Activated T-helper 17 cell treated with anti-CD3 and anti-CD28 coated beads, Interleukin-2, amount 50 U/mL, for 72 hours (primary cell): ENCODE results near the gene DNAH3. TPM values are rescaled to one million over a fixed set of nuclear protein-coding genes. Genes with fewer than 3 reads are reported as not detected.
"Not testable (repeated sequence)": the region's sequence is repeated elsewhere in the genome, so short reads cannot be mapped to it uniquely, and the experiment has no call there.

ENCODE experiments used
- ATAC-seq: fragments of 150-1000 bp; cut with Tn5 transposase; replicated peaks from 2 replicates; pipeline ENCODE4 v1.10.0; 2021; ENCODE audit warnings: mild to moderate bottlenecking, moderate library complexity
- H3K27ac Mint-ChIP-seq: one replicate; pipeline ENCODE4 v1.8.0; 2022; ENCODE audit warnings: mixed read lengths
- H3K27me3 Mint-ChIP-seq: one replicate; pipeline ENCODE4 v1.8.0; 2022; ENCODE audit warnings: mixed read lengths
- H3K36me3 Mint-ChIP-seq: one replicate; pipeline ENCODE4 v1.8.0; 2022; ENCODE audit warnings: low read depth, mild to moderate bottlenecking, mixed read lengths
- H3K4me1 Mint-ChIP-seq: one replicate; pipeline ENCODE4 v1.8.0; 2022; ENCODE audit warnings: mixed read lengths
- H3K4me3 Mint-ChIP-seq: one replicate; pipeline ENCODE4 v1.8.0; 2022; ENCODE audit warnings: mild to moderate bottlenecking, mixed read lengths
- H3K9me3 Mint-ChIP-seq: one replicate; pipeline ENCODE4 v1.8.0; 2022; ENCODE audit warnings: mixed read lengths
- total RNA-seq, 2 donors: library from RNA; stranded (reverse); gene quantifications; one replicate each; pipeline ENCODE4 v1.2.3, GENCODE V29; 2022

Gene DNAH3
- under 1 TPM; 0.11 TPM for total RNA-seq

- H3K27me3 Mint-ChIP-seq: peaks cover 18% of the 10 kb centered on the region
- H3K36me3 Mint-ChIP-seq: no peaks in the 10 kb centered on the region
- H3K4me1 Mint-ChIP-seq: no peaks in the 10 kb centered on the region
- H3K27ac Mint-ChIP-seq: no peak within 1 kb of the TSS
- no peak within 1 kb of the TSS for H3K4me3 Mint-ChIP-seq
- no peak for ATAC-seq
- no peaks in the 10 kb centered on the region for H3K9me3 Mint-ChIP-seq
These were observed at the start of gene DNAH3 for GRCh38 chr16:21150375-21151001. Gene DNAH3 (minus strand): TSS chr16:21150846. CDS start chr16:21150319, 527 bp downstream.

GRCh38 chr16:21199607-21200218, 49.1 kb upstream of the DNAH3 start:
- H3K4me1 Mint-ChIP-seq: peaks cover 7% of the 10 kb centered on the region
- no peak for ATAC-seq
- no peak overlapping the region for H3K4me3 Mint-ChIP-seq
- H3K9me3 Mint-ChIP-seq: no peaks in the 10 kb centered on the region
- peaks cover 26% of the 10 kb centered on the region for H3K27me3 Mint-ChIP-seq
- H3K36me3 Mint-ChIP-seq: no peaks in the 10 kb centered on the region
- no peak overlapping the region for H3K27ac Mint-ChIP-seq

- no peak for ATAC-seq
- no peaks in the 10 kb centered on the region for H3K9me3 Mint-ChIP-seq
These were observed 47.0 kb upstream of the DNAH3 start for GRCh38 chr16:21197621-21198020.

GRCh38 chr16:21197112-21197511, 46.5 kb upstream of the DNAH3 start:
- Mint-ChIP-seq H3K27me3 (peaks cover 33% of the 10 kb centered on the region), H3K27ac (no peak overlapping the region), H3K4me3 (no peak overlapping the region)

More at GRCh38 chr16:21197621-21198020, 47.0 kb upstream of the DNAH3 start:
- H3K4me1 Mint-ChIP-seq: peaks cover 8% of the 10 kb centered on the region
- no peaks in the 10 kb centered on the region for H3K36me3 Mint-ChIP-seq
- no peak overlapping the region for H3K27ac Mint-ChIP-seq
- H3K27me3 Mint-ChIP-seq: peaks cover 30% of the 10 kb centered on the region
- H3K4me3 Mint-ChIP-seq: no peak overlapping the region

GRCh38 chr16:21195330-21195729, 44.7 kb upstream of the DNAH3 start:
- not testable (repeated sequence) for ATAC-seq, H3K4me3 Mint-ChIP-seq, H3K4me1 Mint-ChIP-seq, H3K36me3 Mint-ChIP-seq, H3K9me3 Mint-ChIP-seq
- peaks cover 24% of the 10 kb centered on the region for H3K27me3 Mint-ChIP-seq
- peak overlapping the region; percentile 36 for H3K27ac Mint-ChIP-seq

More at GRCh38 chr16:21197112-21197511, 46.5 kb upstream of the DNAH3 start:
- Mint-ChIP-seq H3K9me3 (no peaks in the 10 kb centered on the region), H3K36me3 (no peaks in the 10 kb centered on the region), H3K4me1 (peaks cover 8% of the 10 kb centered on the region)
- no peak for ATAC-seq

GRCh38 chr16:21194771-21195301, 44.2 kb upstream of the DNAH3 start:
- H3K27me3 Mint-ChIP-seq: peaks cover 24% of the 10 kb centered on the region
- H3K36me3 Mint-ChIP-seq: no peaks in the 10 kb centered on the region
- peak overlapping the region; percentile 36 for H3K27ac Mint-ChIP-seq
- ATAC-seq: peak; percentile 73
- peak overlapping the region; percentile 37 for H3K4me3 Mint-ChIP-seq
- no peaks in the 10 kb centered on the region for H3K9me3 Mint-ChIP-seq
- peaks cover 8% of the 10 kb centered on the region for H3K4me1 Mint-ChIP-seq

GRCh38 chr16:21192991-21193390, 42.3 kb upstream of the DNAH3 start:
- Mint-ChIP-seq H3K9me3 (no peaks in the 10 kb centered on the region), H3K36me3 (no peaks in the 10 kb centered on the region)

GRCh38 chr16:21190599-21190998, 40.0 kb upstream of the DNAH3 start:
- Mint-ChIP-seq H3K27me3 (peaks cover 12% of the 10 kb centered on the region), H3K4me1 (peaks cover 8% of the 10 kb centered on the region)

More at GRCh38 chr16:21192991-21193390, 42.3 kb upstream of the DNAH3 start:
- Mint-ChIP-seq H3K27me3 (peaks cover 16% of the 10 kb centered on the region), H3K4me3 (no peak overlapping the region), H3K4me1 (peaks cover 8% of the 10 kb centered on the region), H3K27ac (no peak overlapping the region)
- no peak for ATAC-seq

GRCh38 chr16:21190013-21190412, 39.4 kb upstream of the DNAH3 start:
- Mint-ChIP-seq H3K4me3 (no peak overlapping the region), H3K4me1 (peaks cover 7% of the 10 kb centered on the region), H3K36me3 (no peaks in the 10 kb centered on the region), H3K27ac (no peak overlapping the region), H3K27me3 (peaks cover 9% of the 10 kb centered on the region), H3K9me3 (no peaks in the 10 kb centered on the region)
- no peak for ATAC-seq

More at GRCh38 chr16:21190599-21190998, 40.0 kb upstream of the DNAH3 start:
- Mint-ChIP-seq H3K9me3 (no peaks in the 10 kb centered on the region), H3K4me3 (no peak overlapping the region), H3K36me3 (no peaks in the 10 kb centered on the region), H3K27ac (no peak overlapping the region)
- no peak for ATAC-seq

GRCh38 chr16:21189311-21189710, 38.7 kb upstream of the DNAH3 start:
- Mint-ChIP-seq H3K27ac (no peak overlapping the region), H3K4me3 (no peak overlapping the region), H3K27me3 (peaks cover 6% of the 10 kb centered on the region)

GRCh38 chr16:21186326-21186691, 35.7 kb upstream of the DNAH3 start:
- Mint-ChIP-seq H3K27ac (peak overlapping the region; percentile 48), H3K27me3 (no peaks in the 10 kb centered on the region), H3K36me3 (peaks cover 8% of the 10 kb centered on the region), H3K4me3 (peak overlapping the region; percentile 29), H3K9me3 (peaks cover 4% of the 10 kb centered on the region), H3K4me1 (peaks cover 9% of the 10 kb centered on the region)
- no peak for ATAC-seq

More at GRCh38 chr16:21189311-21189710, 38.7 kb upstream of the DNAH3 start:
- Mint-ChIP-seq H3K36me3 (no peaks in the 10 kb centered on the region), H3K9me3 (peaks cover 4% of the 10 kb centered on the region), H3K4me1 (peaks cover 9% of the 10 kb centered on the region)
- ATAC-seq: no peak

GRCh38 chr16:21185659-21186325, 35.1 kb upstream of the DNAH3 start:
- Mint-ChIP-seq H3K4me1 (peaks cover 9% of the 10 kb centered on the region), H3K27ac (peak overlapping the region; percentile 48), H3K27me3 (no peaks in the 10 kb centered on the region), H3K36me3 (peaks cover 13% of the 10 kb centered on the region), H3K4me3 (peak overlapping the region; percentile 29), H3K9me3 (peaks cover 4% of the 10 kb centered on the region)
- no peak for ATAC-seq

GRCh38 chr16:21184834-21185233, 34.2 kb upstream of the DNAH3 start:
- Mint-ChIP-seq H3K27me3 (no peaks in the 10 kb centered on the region), H3K27ac (peak overlapping the region; percentile 16), H3K9me3 (peaks cover 4% of the 10 kb centered on the region), H3K36me3 (peaks cover 19% of the 10 kb centered on the region), H3K4me3 (peak overlapping the region; percentile 29), H3K4me1 (peaks cover 9% of the 10 kb centered on the region)
- peak; percentile 91 for ATAC-seq

- H3K27ac Mint-ChIP-seq: no peak overlapping the region
- H3K36me3 Mint-ChIP-seq: peaks cover 28% of the 10 kb centered on the region
- H3K27me3 Mint-ChIP-seq: no peaks in the 10 kb centered on the region
These were observed 33.3 kb upstream of the DNAH3 start for GRCh38 chr16:21183995-21184394.

More at GRCh38 chr16:21183995-21184394, 33.3 kb upstream of the DNAH3 start:
- Mint-ChIP-seq H3K9me3 (peaks cover 4% of the 10 kb centered on the region), H3K4me1 (peaks cover 9% of the 10 kb centered on the region), H3K4me3 (no peak overlapping the region)
- ATAC-seq: no peak
